ENCODE measurements around the gene NAPSA.
"Not testable (repeated sequence)": the region's sequence is repeated elsewhere in the genome, so short reads cannot be mapped to it uniquely, and the experiment has no call there.

Gene NAPSA

GRCh38 chr19:50393589-50393988 is 28.1 kb upstream of the NAPSA start:
- no peak for DNase-seq (ENCODE audit: low read depth)
- no peak for TF ChIP-seq CTCF (conservative IDR thresholded peaks at IDR 0.05; ENCODE audit: low read depth, low read length)
- H3K4me3 ChIP-seq (ENCODE audit: low read length) = no peak overlapping the region

- DNase-seq (ENCODE audit: low read depth) = no peak
- H3K4me3 ChIP-seq (ENCODE audit: low read length) = no peak overlapping the region
- TF ChIP-seq CTCF (conservative IDR thresholded peaks at IDR 0.05; ENCODE audit: low read depth, low read length) = no peak
Measured at GRCh38 chr19:50392759-50393158, 27.3 kb upstream of the NAPSA start.

- DNase-seq (ENCODE audit: low read depth); H3K4me3 ChIP-seq (ENCODE audit: low read length): not testable (repeated sequence)
Measured at GRCh38 chr19:50390952-50391351, 25.5 kb upstream of the NAPSA start.

GRCh38 chr19:50390295-50390694 is 24.9 kb upstream of the NAPSA start:
- DNase-seq (ENCODE audit: low read depth); H3K4me3 ChIP-seq (ENCODE audit: low read length): not testable (repeated sequence)

- no peak for DNase-seq (ENCODE audit: low read depth)
- TF ChIP-seq CTCF (conservative IDR thresholded peaks at IDR 0.05; ENCODE audit: low read depth, low read length) = no peak
- no peak overlapping the region for H3K4me3 ChIP-seq (ENCODE audit: low read length)
Measured at GRCh38 chr19:50387868-50388245, 22.4 kb upstream of the NAPSA start.

GRCh38 chr19:50387176-50387867 is 21.9 kb upstream of the NAPSA start:
- no peak overlapping the region for H3K4me3 ChIP-seq (ENCODE audit: low read length)
- TF ChIP-seq CTCF (conservative IDR thresholded peaks at IDR 0.05; ENCODE audit: low read depth, low read length) = no peak
- no peak for DNase-seq (ENCODE audit: low read depth)

GRCh38 chr19:50384685-50385535 is 19.5 kb upstream of the NAPSA start:
- no peak for DNase-seq (ENCODE audit: low read depth)
- no peak for TF ChIP-seq CTCF (conservative IDR thresholded peaks at IDR 0.05; ENCODE audit: low read depth, low read length)
- peak overlapping the region; percentile 65 for H3K4me3 ChIP-seq (ENCODE audit: low read length)
